ENCODE data around the gene KRTAP12-1. TPM values are rescaled to one million over a fixed set of nuclear protein-coding genes. Genes with fewer than 3 reads are reported as not detected.
A peak's percentile ranks its signal among the peaks of the same experiment; 100 is the strongest.

KRTAP12-1 gene
- total and polyA plus RNA-seq, 2 experiments from 2014 or later, result not detected

- Histone ChIP-seq H3K27me3 (replicated peaks; ENCODE audit: insufficient read depth) (peaks cover 80% of the 10 kb centered on the region), H3K9me2 (ENCODE audit: insufficient read depth) (no peaks in the 10 kb centered on the region), H3F3A (ENCODE audit: insufficient read depth) (no peaks in the 10 kb centered on the region), H3K9ac (no peak overlapping the region), H3K79me2 (ENCODE audit: insufficient read depth) (no peaks in the 10 kb centered on the region), H4K20me1 (ENCODE audit: insufficient read depth) (no peaks in the 10 kb centered on the region), H3K36me3 (ENCODE audit: low read depth) (no peaks in the 10 kb centered on the region), H3K9me3 (ENCODE audit: low read depth) (no peaks in the 10 kb centered on the region), H2AFZ (no peak overlapping the region), H3K4me3 (no peak overlapping the region), H3K4me2 (ENCODE audit: unreplicated experiment) (no peak overlapping the region), H3K27ac (no peak overlapping the region), H3K4me1 (ENCODE audit: insufficient read depth) (no peaks in the 10 kb centered on the region)
- DNase-seq, result no peak
- WGBS, 2 experiments (ENCODE audit: low coverage in 1 of 2, low lambda C conversion rate in 2 of 2, missing lambda C conversion rate in 2 of 2), result 4% methylated on average over 15 to 16 of the region's 17 CpGs
- TF ChIP-seq EZH2 (IDR thresholded peaks at IDR 0.05; ENCODE audit: insufficient read depth, poor library complexity, severe bottlenecking) (no peak), EZH2phosphoT487 (IDR thresholded peaks at IDR 0.05; ENCODE audit: insufficient read depth, low read depth) (no peak)
- in situ Hi-C loops (cut with MboI), result no loop called here
These were observed 28.3 kb upstream of the KRTAP12-1 start for GRCh38 chr21:44710294-44710665.

- Histone ChIP-seq H3K4me1 (ENCODE audit: insufficient read depth) (no peaks in the 10 kb centered on the region), H3K9me3 (ENCODE audit: low read depth) (no peaks in the 10 kb centered on the region), H3K9me2 (ENCODE audit: insufficient read depth) (no peaks in the 10 kb centered on the region), H3K27ac (no peak overlapping the region), H3K27me3 (replicated peaks; ENCODE audit: insufficient read depth) (peaks cover 74% of the 10 kb centered on the region), H2AFZ (no peak overlapping the region), H3K79me2 (ENCODE audit: insufficient read depth) (no peaks in the 10 kb centered on the region), H4K20me1 (ENCODE audit: insufficient read depth) (no peaks in the 10 kb centered on the region), H3K4me3 (no peak overlapping the region), H3K9ac (no peak overlapping the region), H3F3A (ENCODE audit: insufficient read depth) (no peaks in the 10 kb centered on the region), H3K4me2 (ENCODE audit: unreplicated experiment) (no peak overlapping the region), H3K36me3 (ENCODE audit: low read depth) (no peaks in the 10 kb centered on the region)
- peak; percentile 22 for DNase-seq
- WGBS, 2 experiments (ENCODE audit: low coverage in 1 of 2, low lambda C conversion rate in 2 of 2, missing lambda C conversion rate in 2 of 2), result 1 to 2% methylated on average over 45 of the region's 45 CpGs
- TF ChIP-seq EZH2phosphoT487 (IDR thresholded peaks at IDR 0.05; ENCODE audit: insufficient read depth, low read depth) (no peak), EZH2 (IDR thresholded peaks at IDR 0.05; ENCODE audit: insufficient read depth, poor library complexity, severe bottlenecking) (peak; percentile 76)
- in situ Hi-C loops (cut with MboI), result no loop called here
These were observed 27.7 kb upstream of the KRTAP12-1 start for GRCh38 chr21:44709426-44710293.

- H3K27me3 ChIP-seq (replicated peaks; ENCODE audit: insufficient read depth), result peaks cover 76% of the 10 kb centered on the region
- no peak for DNase-seq
- no peaks in the 10 kb centered on the region for H3K4me1 ChIP-seq (ENCODE audit: insufficient read depth)
- H3K36me3 ChIP-seq (ENCODE audit: low read depth), result no peaks in the 10 kb centered on the region
- in situ Hi-C loops (cut with MboI), result no loop called here
- TF ChIP-seq EZH2phosphoT487 (IDR thresholded peaks at IDR 0.05; ENCODE audit: insufficient read depth, low read depth) (no peak), EZH2 (IDR thresholded peaks at IDR 0.05; ENCODE audit: insufficient read depth, poor library complexity, severe bottlenecking) (no peak)
- H3K4me3 ChIP-seq, result no peak overlapping the region
- H2AFZ ChIP-seq, result no peak overlapping the region
- no peaks in the 10 kb centered on the region for H3K79me2 ChIP-seq (ENCODE audit: insufficient read depth)
- no peak overlapping the region for H3K9ac ChIP-seq
- no peaks in the 10 kb centered on the region for H3F3A ChIP-seq (ENCODE audit: insufficient read depth)
- no peaks in the 10 kb centered on the region for H4K20me1 ChIP-seq (ENCODE audit: insufficient read depth)
- 2 to 3% methylated on average over 20 to 25 of the region's 25 CpGs for WGBS, 2 experiments (ENCODE audit: low coverage in 1 of 2, low lambda C conversion rate in 2 of 2, missing lambda C conversion rate in 2 of 2)
- H3K9me2 ChIP-seq (ENCODE audit: insufficient read depth), result no peaks in the 10 kb centered on the region
- no peak overlapping the region for H3K27ac ChIP-seq
- no peaks in the 10 kb centered on the region for H3K9me3 ChIP-seq (ENCODE audit: low read depth)
- no peak overlapping the region for H3K4me2 ChIP-seq (ENCODE audit: unreplicated experiment)
These were observed 27.0 kb upstream of the KRTAP12-1 start for GRCh38 chr21:44708866-44709425.

GRCh38 chr21:44708213-44708865 is 26.4 kb upstream of the KRTAP12-1 start:
- Histone ChIP-seq H3K9me2 (ENCODE audit: insufficient read depth) (no peaks in the 10 kb centered on the region), H3K4me3 (no peak overlapping the region), H3K9ac (no peak overlapping the region), H3K27ac (no peak overlapping the region), H3K27me3 (replicated peaks; ENCODE audit: insufficient read depth) (peaks cover 75% of the 10 kb centered on the region), H3K4me2 (ENCODE audit: unreplicated experiment) (no peak overlapping the region), H3K9me3 (ENCODE audit: low read depth) (no peaks in the 10 kb centered on the region), H3K79me2 (ENCODE audit: insufficient read depth) (no peaks in the 10 kb centered on the region), H3F3A (ENCODE audit: insufficient read depth) (no peaks in the 10 kb centered on the region), H4K20me1 (ENCODE audit: insufficient read depth) (no peaks in the 10 kb centered on the region), H3K36me3 (ENCODE audit: low read depth) (no peaks in the 10 kb centered on the region), H3K4me1 (ENCODE audit: insufficient read depth) (no peaks in the 10 kb centered on the region), H2AFZ (no peak overlapping the region)
- WGBS, 2 experiments (ENCODE audit: low coverage in 1 of 2, low lambda C conversion rate in 2 of 2, missing lambda C conversion rate in 2 of 2), result 0% methylated on average over 12 to 13 of the region's 13 CpGs
- TF ChIP-seq EZH2 (IDR thresholded peaks at IDR 0.05; ENCODE audit: insufficient read depth, poor library complexity, severe bottlenecking) (no peak), EZH2phosphoT487 (IDR thresholded peaks at IDR 0.05; ENCODE audit: insufficient read depth, low read depth) (no peak)
- DNase-seq, result no peak
- in situ Hi-C loops (cut with MboI), result no loop called here
